COR-L47 (cell line): Measurements from ENCODE around the gene LRRK1.

ENCODE experiments used
- DNase-seq: peaks from one replicate; lab custom pipeline; 2025; lab: John Stamatoyannopoulos, UW

Gene LRRK1

DNA sequence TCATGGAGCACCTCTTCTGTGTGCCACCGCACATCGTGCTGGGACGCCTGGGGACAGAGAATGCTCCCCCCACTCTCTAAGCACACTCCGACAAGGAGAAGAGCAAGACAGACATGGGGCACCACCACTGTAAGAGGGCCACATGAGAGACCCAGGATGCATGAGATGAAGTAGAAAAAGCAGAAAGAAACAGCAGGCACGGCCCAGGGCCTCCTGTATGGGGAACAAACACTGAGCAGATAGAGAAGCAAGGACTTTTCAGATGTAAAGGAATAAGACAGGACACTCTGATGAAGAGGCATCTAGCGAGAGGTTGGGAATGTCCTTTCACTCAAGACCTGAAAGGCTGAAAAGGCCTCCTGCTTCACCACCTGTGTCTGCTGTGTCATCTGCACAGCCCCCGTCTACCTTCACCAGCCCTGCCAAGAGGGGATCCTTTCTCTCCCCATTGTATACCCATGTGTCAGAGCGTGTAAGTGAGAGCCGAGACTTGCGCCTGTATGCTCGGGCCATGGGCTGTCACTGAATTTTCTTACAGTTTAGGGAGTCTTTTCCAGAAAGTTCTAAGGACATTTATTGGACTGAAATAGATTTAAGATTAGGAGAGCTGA, 125.6 kb downstream of the LRRK1 start:
- DNase-seq: no peak

DNA sequence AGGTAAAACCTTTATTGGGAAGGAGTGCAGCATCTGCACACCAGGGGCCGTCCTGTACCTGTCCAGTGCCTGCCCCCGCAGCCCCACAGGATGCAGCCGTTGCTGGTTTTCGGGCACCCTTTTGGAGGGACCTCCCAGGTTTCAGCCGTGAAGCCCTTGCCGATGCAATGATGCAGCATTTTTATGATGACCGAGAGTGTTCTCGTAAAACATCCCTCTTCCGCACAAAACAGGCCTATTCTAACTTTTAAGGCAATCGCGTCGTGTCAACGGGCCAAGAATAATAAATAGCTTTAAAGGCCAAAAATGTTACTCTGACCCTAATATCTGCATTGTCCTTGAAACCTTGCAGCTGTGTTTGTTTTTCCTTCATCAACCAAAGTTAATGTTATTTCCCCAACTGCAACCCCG, 126.1 kb downstream of the LRRK1 start:
- no peak for DNase-seq

DNA sequence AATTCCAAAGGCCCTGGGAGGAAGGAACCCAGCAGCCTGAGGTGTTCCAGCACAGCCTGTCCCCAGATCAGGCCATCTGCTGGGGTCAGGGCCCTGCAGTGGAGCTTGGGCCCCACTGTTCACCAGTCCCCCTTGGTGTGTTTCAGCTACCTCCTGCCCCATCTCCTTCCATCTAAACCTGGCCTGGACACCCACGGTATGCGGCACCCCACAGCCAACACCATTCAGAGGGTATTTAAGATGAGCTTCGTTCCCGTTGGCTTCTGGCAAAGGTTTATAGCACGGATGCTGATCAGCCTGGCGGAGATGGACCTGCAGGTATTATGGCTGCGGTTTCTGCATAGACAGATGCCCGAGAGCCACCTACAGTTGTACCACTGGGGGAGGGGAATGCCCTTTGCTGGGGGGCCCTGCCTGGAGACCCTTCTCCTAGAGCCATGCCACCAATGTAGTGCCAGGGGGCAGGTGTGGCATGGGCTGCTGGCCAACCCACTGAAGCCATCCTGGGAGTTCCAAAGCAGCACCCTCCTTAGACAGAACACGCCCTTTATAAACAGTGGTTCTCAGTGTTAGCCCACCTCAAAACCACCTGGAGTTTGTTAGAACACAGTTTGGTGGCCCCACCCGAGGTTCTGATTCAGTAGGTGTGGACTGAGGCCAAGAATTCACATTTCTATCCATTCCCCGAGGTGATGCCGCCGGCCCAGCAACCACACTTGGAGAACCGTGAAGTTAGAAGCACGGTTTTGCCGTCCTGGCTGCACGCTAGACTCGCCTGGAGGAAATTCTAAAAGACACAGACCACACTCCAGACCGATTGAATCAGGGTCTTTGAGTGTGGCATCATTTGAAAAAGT, 126.9 kb downstream of the LRRK1 start:
- no peak for DNase-seq

DNA sequence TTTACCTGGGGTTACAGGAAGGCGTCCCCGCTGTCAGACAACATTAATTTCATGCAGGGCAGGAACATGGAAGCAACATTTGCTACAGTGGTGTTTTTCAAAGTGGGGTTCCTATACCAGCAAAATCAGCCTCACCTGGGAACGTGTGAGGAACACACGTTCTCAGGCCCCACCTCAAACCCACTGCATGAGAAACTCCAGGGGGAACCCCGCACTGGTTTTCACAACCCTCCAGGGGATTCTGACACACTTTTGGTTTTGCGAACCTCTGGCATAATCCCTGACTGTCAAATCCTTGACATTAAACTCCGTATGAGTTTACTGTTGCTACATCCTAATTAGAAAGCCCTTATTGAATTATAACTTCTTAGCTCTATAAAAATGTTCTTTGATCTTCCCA, 127.7 kb downstream of the LRRK1 start:
- no peak for DNase-seq

DNA sequence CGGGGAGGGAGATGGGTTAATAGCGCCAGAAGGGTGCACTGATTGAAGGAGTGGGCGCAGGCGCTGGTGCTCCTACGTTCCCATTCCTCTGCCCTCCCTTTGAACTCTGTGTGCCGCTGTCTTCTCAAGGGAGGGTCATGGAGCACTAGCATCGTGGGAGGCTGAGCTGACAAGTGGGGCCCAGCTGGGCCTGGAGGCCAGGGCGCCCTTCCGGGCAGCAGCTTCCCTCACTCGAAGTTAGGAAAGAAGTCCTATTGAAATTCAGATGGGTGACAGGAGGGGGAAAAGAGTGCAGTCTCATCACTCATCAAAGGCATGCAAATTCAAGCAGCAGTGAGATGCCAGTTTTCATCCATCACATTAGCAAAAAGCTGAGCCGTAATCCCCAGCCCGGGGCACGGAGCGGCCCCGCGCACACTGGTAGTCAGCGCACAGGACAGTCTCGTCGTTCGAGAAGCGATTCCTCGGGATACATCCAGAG, 128.2 kb downstream of the LRRK1 start:
- DNase-seq: no peak

DNA sequence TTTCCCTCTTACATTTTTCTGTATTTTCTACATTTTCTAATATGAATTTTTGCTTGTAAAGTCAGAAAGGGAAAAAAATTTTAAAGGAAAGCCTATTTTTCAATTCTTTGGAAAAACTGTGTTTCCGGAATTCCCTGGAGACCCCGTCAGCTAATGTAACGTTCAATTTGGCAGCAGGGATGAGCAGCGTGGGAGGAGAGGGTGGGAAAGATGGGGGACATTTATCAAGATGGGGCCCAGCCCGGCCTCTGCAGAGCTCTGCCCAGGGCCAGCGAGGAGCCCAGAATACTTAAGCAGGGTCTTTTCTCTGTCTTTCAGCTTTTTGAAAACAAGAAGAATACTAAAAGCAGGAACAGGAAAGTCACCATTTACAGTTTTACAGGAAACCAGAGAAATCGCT, 129.0 kb downstream of the LRRK1 start:
- DNase-seq: no peak

DNA sequence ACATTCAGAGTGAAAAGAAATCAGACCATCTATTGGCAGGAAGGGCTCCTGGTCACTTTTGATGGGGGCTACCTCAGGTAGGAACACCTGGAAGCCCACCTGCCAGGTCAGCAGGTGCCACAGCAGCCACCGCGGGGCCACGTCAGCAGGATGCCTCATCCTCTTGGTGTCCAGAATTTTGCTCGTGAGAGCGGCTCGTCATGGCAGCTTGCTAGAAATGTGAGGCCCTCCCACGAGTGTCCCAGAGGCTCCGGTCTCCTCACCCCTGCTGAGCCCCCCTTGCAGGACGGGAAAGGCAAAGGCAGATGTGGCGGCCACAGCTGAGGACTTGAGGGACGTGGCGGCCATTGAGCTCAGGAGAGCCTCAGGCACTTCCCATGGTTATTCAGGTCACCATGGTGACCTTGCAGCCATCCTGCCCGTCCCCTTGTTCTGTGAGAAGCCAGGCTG, 129.4 kb downstream of the LRRK1 start:
- DNase-seq: no peak

DNA sequence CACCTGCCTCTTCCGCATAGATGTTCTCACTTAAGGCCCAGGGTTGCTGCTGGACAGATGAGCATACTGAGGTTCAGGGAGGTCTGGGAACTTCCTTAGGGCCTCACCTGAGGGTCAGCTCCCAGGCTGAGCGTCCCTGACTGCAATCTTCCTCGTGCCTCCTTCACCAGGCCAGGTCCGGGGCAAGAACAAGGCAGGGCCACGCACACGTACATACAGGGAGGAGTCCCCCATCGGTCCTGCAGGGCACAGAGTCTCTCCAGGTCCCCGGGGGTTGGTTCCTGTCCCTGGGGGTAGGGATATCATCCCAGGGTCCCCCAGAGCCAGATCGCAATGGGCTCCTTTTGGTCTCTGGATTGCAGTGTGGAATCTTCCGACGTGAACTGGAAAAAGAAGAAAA, 130.1 kb downstream of the LRRK1 start:
- DNase-seq: no peak

DNA sequence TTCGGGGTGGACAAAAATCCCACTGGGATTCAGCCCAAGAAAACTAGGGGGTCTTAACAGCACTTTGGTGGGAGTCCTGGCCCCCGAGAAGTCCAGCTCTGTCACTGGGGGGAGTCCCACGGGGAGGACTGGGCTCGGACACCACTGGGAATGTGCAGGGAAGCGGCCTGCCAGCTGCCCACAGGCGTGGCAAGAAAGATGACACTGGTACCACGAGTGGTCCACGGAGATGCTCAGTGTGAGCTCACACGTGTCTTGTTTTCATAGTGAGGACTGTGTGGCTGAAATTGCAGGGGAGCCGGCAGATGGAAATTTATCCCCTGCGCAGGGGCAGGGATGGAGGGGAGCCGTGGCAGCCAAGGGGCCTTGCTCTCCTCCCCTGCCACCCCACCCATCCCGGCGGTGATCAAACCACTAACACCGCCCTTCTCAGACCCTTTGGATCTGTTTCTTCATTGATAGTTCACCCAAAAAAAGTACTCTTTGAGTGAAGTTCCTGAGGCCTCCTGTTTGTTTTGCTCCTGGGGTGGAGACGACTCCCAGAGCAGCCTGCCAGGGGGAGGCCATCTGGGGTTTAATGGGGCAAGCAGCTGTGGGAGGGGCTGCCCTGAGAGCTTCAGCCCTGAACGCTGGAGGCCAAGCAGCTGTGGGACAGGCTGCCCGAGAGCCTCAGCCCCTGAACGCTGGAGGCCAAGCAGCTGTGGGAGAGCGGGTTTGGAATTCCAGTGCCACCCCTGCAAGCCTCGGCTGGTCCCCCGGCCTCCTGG, 130.9 kb downstream of the LRRK1 start:
- DNase-seq: no peak

DNA sequence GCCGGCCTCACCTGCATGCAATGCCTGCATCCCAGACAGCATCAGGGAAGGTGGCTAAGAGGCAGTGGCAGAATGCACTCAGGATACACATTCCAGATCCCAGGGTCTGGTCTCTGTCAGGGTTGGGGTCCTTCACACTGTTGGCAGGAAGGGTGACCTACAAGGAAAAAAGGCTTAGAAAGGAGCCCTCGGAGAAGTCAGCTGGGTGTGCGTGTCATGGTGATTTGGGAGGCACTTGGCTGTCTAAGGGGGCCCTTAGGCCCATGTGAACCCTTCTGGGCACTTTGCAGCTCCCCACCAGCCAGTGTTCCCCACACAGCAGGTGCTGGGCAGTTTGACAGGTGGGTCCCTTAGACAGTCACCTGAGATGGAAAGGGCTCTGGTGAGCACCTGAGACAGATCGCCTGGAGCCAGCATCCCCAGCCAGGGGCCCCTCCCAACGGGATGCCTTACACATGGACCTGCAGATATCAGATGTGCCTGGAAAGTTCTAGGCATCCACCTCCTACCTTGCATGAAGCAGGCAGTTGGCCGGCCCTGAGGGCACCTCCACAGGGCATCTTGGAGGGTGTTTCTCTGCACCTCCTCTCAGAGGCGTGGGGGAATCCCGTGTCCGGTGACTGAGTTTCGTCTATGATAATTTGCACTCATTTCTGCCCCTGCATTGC, 131.6 kb downstream of the LRRK1 start:
- DNase-seq: no peak

DNA sequence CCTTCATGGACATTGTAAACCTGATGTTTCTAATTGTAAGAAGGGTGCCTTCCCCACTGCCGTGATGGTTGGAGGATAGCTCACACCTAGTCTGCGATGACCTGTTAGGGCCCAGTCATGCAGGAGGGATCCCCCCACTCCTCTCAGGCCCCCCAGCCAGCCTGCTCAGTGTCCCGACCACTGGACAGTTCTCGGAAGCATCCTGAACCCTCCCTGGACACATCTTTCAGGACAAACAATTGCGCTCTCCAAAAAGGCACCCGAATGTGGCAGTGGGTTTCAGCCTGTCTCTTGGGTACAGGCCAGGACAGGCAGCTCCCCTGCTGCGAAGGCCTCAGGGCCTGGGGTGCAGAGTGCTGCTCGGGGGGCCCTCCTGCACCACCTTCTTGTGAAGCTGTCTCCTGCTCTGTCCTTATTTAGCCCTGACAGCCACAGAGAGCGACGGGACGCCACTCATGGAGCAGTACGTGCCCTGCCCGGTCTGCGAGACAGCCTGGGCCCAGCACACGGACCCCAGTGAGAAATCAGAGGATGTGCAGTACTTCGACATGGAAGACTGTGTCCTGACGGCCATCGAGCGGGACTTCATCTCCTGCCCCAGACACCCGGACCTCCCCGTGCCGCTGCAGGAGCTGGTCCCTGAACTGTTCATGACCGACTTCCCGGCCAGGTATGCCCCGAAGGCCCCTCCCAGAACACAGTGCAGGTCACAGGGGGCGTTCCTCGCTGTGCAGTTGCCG, 132.3 kb downstream of the LRRK1 start:
- no peak for DNase-seq

DNA sequence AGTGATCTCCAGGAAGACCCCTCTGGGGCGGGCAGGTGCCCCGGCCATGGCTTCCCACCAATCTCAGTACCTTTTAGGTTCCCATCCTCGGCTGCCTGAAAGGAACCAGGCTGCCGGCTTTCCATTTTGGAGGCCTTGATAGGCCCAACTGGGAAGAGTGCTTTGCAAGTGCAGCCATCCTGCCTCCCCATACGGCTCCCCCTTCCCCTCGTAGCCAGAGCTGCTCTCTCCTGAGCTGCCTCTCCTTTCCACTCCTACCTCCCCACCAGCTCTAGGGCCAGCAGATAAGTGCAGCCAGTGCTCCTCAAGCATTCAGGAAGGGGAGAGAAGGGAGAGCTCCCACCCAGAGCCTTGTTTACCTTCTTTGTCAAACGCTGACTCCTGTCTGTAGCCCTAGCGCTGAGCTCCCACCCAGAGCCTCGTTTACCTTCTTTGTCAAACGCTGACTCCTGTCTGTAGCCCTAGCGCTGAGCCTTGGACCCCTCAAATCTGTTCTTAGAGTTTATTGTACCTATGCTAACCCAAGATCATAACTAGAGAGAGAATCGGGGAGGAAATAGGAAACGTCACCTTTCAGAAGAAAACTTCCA, 133.0 kb downstream of the LRRK1 start:
- no peak for DNase-seq

DNA sequence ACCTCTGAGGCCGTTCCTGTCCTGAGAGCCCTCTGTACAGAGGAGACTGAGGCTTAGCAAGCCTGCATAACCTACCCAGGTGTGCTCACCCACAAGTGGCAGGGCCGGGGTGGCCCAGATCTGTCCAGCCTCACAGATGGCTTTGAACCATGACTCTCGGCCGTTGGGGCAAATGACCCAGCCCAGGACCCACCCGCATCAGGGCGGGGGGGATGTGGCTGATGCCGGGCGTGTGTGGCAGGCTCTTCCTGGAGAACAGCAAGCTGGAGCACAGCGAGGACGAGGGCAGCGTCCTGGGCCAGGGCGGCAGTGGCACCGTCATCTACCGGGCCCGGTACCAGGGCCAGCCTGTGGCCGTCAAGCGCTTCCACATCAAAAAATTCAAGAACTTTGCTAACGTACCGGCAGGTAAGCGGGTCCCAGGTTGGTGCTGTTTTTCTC, 133.5 kb downstream of the LRRK1 start:
- no peak for DNase-seq

DNA sequence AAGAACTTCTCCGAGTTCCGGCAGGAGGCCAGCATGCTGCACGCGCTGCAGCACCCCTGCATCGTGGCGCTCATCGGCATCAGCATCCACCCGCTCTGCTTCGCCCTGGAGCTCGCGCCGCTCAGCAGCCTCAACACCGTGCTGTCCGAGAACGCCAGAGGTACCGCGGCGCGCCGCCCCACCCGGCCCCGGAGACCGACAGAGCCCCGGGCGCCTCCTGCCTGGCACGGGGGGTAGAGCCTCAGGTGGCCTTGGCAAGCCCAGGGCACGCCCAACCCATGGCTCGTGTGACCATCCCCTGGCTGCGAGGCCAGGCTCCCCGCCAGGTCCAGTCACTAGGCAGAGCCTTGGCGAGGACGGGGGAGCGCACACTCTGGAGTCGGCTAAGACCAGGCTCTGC, 134.1 kb downstream of the LRRK1 start:
- DNase-seq: no peak

DNA sequence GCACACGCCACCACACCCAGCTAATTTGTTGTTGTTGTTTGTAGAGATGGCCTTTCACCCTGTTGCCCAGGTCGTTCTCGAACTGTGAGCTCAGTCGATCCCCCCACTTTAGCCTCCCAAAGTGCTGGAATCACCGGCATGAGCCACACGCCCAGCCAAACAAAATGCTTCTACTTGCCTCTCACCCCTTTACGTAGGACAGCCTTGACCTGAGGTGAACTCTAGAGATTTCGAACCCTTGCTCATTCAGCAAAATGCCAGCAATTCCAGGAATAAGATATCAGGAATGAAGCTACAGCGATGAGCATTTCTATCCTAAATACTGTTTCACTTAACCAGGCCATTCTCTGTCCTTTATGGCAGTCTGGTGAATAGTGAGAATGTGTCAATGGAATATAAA, 135.0 kb downstream of the LRRK1 start:
- DNase-seq: no peak

DNA sequence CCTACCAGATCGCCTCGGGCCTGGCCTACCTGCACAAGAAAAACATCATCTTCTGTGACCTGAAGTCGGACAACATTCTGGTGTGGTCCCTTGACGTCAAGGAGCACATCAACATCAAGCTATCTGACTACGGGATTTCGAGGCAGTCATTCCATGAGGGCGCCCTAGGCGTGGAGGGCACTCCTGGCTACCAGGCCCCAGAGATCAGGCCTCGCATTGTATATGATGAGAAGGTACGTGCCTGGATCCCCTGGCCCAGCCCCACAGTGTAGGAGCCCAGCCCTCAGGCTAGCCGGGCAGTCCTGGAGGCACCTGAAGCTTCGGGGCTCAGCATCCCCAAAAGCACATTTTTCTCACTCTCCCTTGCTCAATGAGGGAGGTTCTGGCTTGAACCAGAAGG, 135.8 kb downstream of the LRRK1 start:
- no peak for DNase-seq

DNA sequence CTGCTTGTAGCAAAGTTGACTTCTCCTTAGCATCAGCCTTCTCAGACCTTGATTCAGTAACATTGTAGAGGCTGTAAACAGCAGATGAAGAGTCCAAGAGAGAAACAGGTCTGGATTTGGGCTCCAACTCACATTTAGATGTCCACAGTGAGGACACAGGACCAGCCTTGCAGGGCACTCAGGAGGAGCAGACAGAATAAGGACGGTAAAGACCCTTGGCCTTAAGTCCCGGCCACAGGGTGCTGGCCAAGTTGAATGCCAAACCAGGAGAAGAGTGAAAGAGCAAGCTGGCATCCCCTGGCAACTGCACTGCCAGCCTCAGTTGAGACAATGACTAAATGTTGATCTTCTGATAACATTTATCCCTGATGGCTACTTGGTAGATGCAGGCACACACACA, 136.3 kb downstream of the LRRK1 start:
- no peak for DNase-seq

DNA sequence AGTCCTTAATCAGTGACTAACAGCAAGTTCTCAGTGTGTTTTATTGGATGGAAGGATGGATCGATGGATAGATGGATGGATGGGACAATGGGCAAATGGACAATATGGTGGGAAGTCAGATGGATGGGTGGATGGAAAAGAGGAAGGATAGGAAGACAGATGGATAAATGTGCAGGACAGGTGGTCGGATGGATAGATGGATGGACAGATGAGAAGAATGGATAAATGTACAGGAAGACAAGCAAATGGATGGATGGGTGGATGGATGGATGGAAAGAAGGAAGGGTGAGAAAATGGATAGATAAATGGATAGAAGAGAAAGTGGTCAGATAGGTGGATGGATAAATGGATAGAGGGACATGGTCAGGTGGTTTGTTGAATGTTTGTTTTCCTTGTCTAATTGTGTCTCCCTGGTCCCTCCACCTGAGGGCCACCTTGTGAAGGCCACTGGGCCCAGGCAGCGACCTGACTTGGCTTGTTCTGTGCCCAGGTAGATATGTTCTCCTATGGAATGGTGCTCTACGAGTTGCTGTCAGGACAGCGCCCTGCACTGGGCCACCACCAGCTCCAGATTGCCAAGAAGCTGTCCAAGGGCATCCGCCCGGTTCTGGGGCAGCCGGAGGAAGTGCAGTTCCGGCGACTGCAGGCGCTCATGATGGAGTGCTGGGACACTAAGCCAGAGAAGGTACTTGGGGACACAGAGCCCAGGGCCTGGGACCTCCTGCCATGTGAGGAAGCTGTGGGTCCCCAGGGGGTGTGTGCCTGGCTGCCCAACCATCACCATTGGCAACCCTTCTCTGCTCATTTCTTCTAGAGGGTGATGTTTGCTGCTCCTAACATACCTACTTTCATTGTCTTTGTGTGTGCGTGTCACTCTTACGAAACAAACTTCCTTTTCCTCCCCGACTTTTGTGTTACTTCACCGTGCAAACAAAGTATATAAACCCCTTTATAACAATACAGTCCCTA, 137.5 kb downstream of the LRRK1 start:
- no peak for DNase-seq

DNA sequence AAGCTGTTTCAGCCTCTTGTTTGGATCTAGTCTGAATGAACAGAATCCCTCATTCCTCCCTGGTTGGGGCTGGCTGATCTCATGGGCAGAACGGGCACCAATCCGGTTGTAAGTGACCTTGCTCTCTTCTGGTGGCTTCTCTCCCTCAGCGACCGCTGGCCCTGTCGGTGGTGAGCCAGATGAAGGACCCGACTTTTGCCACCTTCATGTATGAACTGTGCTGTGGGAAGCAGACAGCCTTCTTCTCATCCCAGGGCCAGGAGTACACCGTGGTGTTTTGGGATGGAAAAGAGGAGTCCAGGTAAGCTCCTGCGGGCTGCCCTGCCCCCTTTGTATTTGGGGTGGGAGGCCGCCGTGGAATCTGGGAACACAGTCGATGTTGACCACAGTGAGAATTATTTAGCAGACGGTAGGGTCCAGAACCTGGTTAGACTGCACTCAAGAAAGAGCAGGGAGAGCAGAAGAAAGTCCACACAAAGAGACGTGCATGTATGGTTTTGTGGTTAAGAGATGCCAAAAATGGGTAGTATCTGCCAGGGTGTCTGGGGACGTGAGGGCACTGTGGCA, 138.8 kb downstream of the LRRK1 start:
- DNase-seq: no peak

DNA sequence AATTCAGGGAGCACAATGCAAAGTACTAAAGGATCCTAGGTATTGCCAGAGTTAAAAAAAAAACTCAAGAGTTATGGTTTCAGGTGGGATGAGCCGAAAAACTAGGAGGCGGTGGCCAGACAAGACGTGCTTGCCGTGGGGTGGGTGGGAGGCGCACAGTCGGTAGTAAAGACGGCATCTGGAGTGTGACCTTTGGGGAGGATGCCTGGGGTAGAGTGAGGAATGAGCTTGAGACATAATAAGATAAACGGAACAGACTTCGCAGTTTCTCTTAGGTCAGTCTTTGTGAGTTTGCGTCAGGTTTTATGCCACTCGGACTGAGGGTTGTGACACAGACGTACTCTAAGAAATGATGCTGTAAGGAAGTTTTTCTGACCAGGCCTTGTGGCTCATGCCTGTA, 139.6 kb downstream of the LRRK1 start:
- no peak for DNase-seq
